Measurements from ENCODE around the gene DNAJC15.

DNA sequence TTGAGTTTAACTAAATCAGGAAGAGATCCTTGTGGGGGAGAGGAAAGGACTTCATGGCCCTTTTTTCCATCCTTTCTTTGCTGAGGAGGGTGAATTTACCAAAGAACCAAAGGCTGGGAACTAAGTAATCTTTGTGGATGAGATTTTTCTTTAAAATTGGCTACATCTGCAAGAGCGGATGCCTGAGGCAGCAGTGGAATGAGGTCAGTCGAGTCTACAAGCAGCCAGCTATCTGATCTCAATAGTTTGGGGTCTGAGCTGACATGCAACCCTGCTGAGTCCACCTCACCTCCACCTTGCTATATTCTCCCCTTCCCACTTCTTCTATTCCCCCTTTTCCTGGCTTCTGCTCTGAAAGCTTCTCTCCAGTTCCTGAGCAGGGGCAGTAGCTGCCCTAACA lies 3.6 kb upstream of the DNAJC15 start:
- TF ChIP-seq, protein P1, sequence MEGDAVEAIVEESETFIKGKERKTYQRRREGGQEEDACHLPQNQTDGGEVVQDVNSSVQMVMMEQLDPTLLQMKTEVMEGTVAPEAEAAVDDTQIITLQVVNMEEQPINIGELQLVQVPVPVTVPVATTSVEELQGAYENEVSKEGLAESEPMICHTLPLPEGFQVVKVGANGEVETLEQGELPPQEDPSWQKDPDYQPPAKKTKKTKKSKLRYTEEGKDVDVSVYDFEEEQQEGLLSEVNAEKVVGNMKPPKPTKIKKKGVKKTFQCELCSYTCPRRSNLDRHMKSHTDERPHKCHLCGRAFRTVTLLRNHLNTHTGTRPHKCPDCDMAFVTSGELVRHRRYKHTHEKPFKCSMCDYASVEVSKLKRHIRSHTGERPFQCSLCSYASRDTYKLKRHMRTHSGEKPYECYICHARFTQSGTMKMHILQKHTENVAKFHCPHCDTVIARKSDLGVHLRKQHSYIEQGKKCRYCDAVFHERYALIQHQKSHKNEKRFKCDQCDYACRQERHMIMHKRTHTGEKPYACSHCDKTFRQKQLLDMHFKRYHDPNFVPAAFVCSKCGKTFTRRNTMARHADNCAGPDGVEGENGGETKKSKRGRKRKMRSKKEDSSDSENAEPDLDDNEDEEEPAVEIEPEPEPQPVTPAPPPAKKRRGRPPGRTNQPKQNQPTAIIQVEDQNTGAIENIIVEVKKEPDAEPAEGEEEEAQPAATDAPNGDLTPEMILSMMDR (IDR thresholded peaks at IDR 0.05), result no peak
- TF ChIP-seq POLR2A (IDR thresholded peaks at IDR 0.05), result no peak
